ENCODE measurements around the gene PAIP1. TPM values are rescaled to one million over a fixed set of nuclear protein-coding genes. Genes with fewer than 3 reads are reported as not detected.

The PAIP1 gene
- total RNA-seq, 4 donors from 2014 or later = 123 to 184 (median 161) TPM

DNA sequence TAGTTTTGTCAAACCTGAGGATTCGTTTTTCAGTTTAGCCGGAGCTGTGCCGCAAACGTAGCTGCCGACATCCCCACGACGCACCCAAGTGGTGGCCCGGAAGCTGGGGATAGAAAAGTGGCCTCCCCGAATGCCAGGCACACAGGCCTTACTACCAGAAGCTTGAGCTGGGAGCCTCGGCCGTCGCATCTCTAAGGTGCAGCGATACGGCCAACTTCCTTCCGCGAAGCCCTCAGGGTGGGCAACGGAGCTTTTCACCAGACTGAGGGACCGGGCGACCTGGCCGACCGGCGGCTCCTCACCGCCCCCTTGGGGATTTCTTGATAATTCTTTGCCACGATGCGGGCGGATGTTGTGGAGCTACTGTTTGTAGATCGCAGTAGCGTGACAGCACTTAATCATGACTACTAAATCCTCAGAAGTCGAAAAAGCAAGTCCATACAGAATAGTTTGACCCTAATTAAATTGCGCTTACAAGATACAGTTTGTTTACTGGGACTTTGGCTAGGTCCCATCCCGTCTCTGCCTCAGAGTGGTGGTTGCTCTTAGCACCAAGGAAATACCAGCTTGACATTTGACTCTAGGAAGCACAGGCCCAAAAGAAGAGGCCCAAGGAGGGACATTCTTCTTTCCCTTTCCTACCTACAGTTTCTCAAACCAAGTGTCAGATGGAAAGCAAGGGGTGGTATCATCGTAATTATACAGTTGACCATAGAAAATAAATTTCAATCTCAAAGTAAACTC lies 72.6 kb downstream of the PAIP1 start:
- H3K27ac ChIP-seq = peak overlapping the region; percentile 93 to 98 (median 96)
- H3K36me3 ChIP-seq = no peaks in the 10 kb centered on the region
- peak; percentile 56 to 74 for DNase-seq
- TF ChIP-seq POLR2A (IDR thresholded peaks at IDR 0.05) = peak in 1 of 2 donors; percentile 10
- TF ChIP-seq, protein P1, sequence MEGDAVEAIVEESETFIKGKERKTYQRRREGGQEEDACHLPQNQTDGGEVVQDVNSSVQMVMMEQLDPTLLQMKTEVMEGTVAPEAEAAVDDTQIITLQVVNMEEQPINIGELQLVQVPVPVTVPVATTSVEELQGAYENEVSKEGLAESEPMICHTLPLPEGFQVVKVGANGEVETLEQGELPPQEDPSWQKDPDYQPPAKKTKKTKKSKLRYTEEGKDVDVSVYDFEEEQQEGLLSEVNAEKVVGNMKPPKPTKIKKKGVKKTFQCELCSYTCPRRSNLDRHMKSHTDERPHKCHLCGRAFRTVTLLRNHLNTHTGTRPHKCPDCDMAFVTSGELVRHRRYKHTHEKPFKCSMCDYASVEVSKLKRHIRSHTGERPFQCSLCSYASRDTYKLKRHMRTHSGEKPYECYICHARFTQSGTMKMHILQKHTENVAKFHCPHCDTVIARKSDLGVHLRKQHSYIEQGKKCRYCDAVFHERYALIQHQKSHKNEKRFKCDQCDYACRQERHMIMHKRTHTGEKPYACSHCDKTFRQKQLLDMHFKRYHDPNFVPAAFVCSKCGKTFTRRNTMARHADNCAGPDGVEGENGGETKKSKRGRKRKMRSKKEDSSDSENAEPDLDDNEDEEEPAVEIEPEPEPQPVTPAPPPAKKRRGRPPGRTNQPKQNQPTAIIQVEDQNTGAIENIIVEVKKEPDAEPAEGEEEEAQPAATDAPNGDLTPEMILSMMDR (IDR thresholded peaks at IDR 0.05 in 4 of 5, conservative IDR thresholded peaks at IDR 0.05 in 1 of 5) = peak; percentile 61 to 81 (median 63)
- H3K4me3 ChIP-seq = peak overlapping the region; percentile 72 to 98 (median 84)
- intact Hi-C loops (cut with DNase I; ENCODE audit: low total_unique reads) = loop anchor here (1.0 to 10.0 kb wide), 6 partner anchors 31 to 1579 kb away; partner anchors contain the start of genes C5orf34, HMGCS1, NNT and PAIP1
- peak; percentile 86 to 88 for ATAC-seq
- H3K4me1 ChIP-seq = peaks cover 17% of the 10 kb centered on the region in 2 donors
- H3K9me3 ChIP-seq = no peaks in the 10 kb centered on the region
- in situ Hi-C loops (cut with MboI; ENCODE audit: low sequenced_read_pairs in 4 of 4) = loop anchor here in 2 of 4 donors (10.0 to 25.0 kb wide), 3 partner anchors 172 to 1328 kb away; partner anchors contain the start of genes HMGCS1 (in 1 of the 2) and MRPS30 (in 1 of the 2)
- H3K27me3 ChIP-seq = no peaks in the 10 kb centered on the region

DNA sequence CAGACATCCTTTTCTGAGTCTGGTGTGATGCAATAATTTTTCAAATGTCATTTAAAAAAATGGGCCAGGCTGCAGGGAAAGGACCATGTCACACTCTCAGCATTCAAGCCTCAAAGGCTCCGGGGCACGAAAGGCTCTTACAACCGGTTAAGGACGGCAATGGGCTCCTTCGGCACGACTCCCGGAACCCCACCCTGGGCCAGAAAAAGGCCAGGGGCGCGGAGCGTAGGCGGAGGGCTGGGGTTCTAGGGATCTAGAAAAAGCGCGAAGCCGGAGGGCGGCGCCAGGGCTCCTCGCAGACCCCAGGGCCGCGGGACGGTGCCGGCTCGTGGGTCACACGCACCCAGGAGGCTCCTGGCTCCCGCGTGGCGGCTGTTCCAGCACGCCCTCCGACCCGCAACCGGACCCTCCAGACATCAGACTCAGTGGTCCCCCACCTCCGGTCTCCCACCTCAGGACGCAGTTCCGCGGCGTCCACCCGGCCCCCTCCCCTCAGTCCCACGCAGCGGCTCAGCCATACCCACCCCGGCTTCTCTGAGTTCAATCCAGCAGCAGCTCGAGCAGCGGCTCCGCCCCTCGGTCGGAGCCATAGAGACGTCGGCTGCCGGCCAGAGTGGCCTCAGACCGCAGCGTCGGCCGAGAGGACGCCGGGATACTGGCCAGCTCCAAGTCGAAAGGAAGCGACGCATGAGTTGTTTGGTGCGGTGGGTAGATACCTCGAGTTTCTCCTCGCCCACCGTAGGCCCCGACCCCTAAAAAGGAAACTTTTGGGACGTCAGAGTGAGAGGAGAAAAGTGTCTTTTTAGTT lies 73.4 kb downstream of the PAIP1 start, which contains the start of gene TMEM267:
TMEM267 (minus strand) TSS at position 568 of the 808 bp plus-strand sequence. CDS start 29,896 bp downstream, outside the sequence.
- peaks cover 17% of the 10 kb centered on the region in 2 donors for H3K4me1 ChIP-seq
- H3K27me3 ChIP-seq = no peaks in the 10 kb centered on the region
- ATAC-seq = peak; percentile 95 to 96
- peak within 1 kb of the TSS; percentile 93 to 98 (median 96) for H3K27ac ChIP-seq
- in situ Hi-C loops (cut with MboI; ENCODE audit: low sequenced_read_pairs in 4 of 4) (loop anchor here in 2 of 4 donors (10.0 to 25.0 kb wide), 3 partner anchors 171 to 1329 kb away; partner anchors contain the start of genes HMGCS1 (in 1 of the 2) and MRPS30 (in 1 of the 2)), intact Hi-C loops (cut with DNase I; ENCODE audit: low total_unique reads) (loop anchor here (1.0 to 10.0 kb wide), 7 partner anchors 32 to 1579 kb away; partner anchors contain the start of genes C5orf34, HMGCS1, NNT and PAIP1)
- DNase-seq = peak; percentile 84 to 89
- H3K36me3 ChIP-seq = no peaks in the 10 kb centered on the region
- H3K4me3 ChIP-seq = peak within 1 kb of the TSS; percentile 72 to 98 (median 84)
- TF ChIP-seq POLR2A (IDR thresholded peaks at IDR 0.05) = peak; percentile 73 to 74
- TF ChIP-seq, protein P1 (IDR thresholded peaks at IDR 0.05 in 4 of 5, conservative IDR thresholded peaks at IDR 0.05 in 1 of 5) = no peak
- no peaks in the 10 kb centered on the region for H3K9me3 ChIP-seq

DNA sequence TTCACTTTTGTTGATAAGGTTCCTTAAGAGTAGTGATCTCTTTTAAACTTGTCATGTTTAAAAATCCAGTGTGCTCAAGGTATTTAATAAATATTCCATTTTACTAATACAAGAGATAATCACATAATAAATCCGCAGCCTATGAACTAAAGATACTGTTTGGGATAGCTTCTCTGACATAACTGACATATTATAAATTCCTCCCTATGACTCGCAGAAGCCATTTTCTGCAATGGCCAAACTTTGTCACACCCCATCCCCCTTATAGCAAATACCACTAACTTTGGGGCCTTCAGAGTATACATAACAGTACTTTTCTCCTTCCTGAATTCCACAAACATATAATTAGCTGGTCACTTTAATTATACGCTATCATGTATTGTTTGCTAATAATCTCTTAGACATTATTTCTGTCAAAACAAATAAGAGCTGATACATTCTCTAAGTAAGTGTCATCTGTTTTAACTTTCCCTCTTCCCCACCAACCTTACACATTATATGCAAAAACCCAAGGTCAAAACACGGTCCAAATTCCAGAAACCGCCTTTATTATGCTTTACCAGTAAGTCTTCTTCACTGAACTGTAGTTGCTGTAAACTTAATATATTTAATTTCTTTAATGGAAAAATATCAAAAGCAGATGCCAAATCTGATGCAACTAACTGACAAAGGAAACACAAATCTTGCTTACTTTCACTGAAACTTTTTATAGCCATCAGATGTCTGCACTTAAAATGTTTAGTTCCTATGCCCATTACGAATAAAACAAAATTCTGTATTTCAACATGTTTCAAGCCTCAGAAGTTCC lies 74.2 kb downstream of the PAIP1 start:
- H3K4me1 ChIP-seq = peaks cover 17% of the 10 kb centered on the region in 2 donors
- H3K27me3 ChIP-seq = no peaks in the 10 kb centered on the region
- peak overlapping the region; percentile 93 to 98 (median 96) for H3K27ac ChIP-seq
- TF ChIP-seq, protein P1 (IDR thresholded peaks at IDR 0.05 in 4 of 5, conservative IDR thresholded peaks at IDR 0.05 in 1 of 5) = no peak
- TF ChIP-seq POLR2A (IDR thresholded peaks at IDR 0.05) = no peak
- H3K9me3 ChIP-seq = no peaks in the 10 kb centered on the region
- H3K4me3 ChIP-seq = peak overlapping the region; percentile 72 to 98 (median 84)
- intact Hi-C loops (cut with DNase I; ENCODE audit: low total_unique reads) = loop anchor here (2.0 to 10.0 kb wide), 5 partner anchors 120 to 1578 kb away; partner anchors contain the start of genes HMGCS1, NNT, RIMOC1 and ZNF131
- ATAC-seq (no peak), DNase-seq (no peak)
- in situ Hi-C loops (cut with MboI; ENCODE audit: low sequenced_read_pairs in 4 of 4) = loop anchor here in 2 of 4 donors (10.0 to 25.0 kb wide), 3 partner anchors 170 to 1330 kb away; partner anchors contain the start of genes HMGCS1 (in 1 of the 2) and MRPS30 (in 1 of the 2)
- H3K36me3 ChIP-seq = no peaks in the 10 kb centered on the region

Other genes with a start within 250 kb of the PAIP1 start
- 10 to 100 TPM in 1 of 4 donors, 1 to 10 TPM in 3; 6.1 to 15.0 (median 8.2) TPM for gene HMGCS1, start 243.7 kb downstream of the PAIP1 start, total RNA-seq
- under 1 TPM in 3 of 4 donors, not detected in 1; 0.16 to 0.25 (median 0.19) TPM for gene CCL28, start 144.7 kb downstream of the PAIP1 start, total RNA-seq
- 1 to 10 TPM; 3.8 to 7.3 (median 4.7) TPM for gene TMEM267, start 73.2 kb downstream of the PAIP1 start, total RNA-seq
- under 1 TPM in 3 of 4 donors, not detected in 1; 0.16 to 0.27 (median 0.20) TPM for gene C5orf34, start 41.9 kb downstream of the PAIP1 start, total RNA-seq
- 100 to 1,000 TPM in 3 of 4 donors, 10 to 100 TPM in 1; 90.3 to 149 (median 127) TPM for gene NNT, start 46.1 kb upstream of the PAIP1 start, total RNA-seq